ENCODE results near the gene CRTAP.

DNA sequence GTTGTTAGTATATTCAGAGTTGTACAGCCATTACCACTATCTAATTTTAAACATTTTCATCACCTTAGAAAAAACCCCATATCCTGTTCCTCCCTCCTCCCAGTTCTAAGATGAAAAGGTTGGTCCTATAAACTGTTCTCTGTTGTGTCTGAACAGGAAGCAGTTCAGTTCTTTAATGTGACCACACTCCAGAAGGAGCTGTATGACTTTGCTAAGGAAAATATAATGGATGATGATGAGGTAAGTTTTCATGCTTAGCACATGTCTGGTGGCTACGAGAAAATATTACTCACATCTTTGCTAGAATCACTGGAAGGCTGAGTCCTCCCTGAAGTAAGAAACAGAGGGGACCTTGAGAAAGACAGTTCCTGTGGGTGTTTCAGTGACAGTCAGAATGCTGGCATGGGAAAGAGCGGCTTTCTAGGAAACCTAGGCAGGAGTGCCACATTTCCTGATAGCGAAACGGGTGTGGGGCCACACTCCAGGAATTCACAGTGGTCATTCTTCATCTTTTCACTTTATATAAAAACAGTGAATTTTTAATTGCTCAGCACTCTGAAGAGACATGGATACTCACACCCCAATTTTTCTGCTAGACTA is 20.3 kb downstream of the CRTAP start:
- TF ChIP-seq POLR2AphosphoS5 (IDR thresholded peaks at IDR 0.05; ENCODE audit: low read depth), result no peak
- TF ChIP-seq, protein P1, sequence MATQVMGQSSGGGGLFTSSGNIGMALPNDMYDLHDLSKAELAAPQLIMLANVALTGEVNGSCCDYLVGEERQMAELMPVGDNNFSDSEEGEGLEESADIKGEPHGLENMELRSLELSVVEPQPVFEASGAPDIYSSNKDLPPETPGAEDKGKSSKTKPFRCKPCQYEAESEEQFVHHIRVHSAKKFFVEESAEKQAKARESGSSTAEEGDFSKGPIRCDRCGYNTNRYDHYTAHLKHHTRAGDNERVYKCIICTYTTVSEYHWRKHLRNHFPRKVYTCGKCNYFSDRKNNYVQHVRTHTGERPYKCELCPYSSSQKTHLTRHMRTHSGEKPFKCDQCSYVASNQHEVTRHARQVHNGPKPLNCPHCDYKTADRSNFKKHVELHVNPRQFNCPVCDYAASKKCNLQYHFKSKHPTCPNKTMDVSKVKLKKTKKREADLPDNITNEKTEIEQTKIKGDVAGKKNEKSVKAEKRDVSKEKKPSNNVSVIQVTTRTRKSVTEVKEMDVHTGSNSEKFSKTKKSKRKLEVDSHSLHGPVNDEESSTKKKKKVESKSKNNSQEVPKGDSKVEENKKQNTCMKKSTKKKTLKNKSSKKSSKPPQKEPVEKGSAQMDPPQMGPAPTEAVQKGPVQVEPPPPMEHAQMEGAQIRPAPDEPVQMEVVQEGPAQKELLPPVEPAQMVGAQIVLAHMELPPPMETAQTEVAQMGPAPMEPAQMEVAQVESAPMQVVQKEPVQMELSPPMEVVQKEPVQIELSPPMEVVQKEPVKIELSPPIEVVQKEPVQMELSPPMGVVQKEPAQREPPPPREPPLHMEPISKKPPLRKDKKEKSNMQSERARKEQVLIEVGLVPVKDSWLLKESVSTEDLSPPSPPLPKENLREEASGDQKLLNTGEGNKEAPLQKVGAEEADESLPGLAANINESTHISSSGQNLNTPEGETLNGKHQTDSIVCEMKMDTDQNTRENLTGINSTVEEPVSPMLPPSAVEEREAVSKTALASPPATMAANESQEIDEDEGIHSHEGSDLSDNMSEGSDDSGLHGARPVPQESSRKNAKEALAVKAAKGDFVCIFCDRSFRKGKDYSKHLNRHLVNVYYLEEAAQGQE (IDR thresholded peaks at IDR 0.05; ENCODE audit: insufficient replicate concordance, low read depth), result no peak
- TF ChIP-seq, protein P2, sequence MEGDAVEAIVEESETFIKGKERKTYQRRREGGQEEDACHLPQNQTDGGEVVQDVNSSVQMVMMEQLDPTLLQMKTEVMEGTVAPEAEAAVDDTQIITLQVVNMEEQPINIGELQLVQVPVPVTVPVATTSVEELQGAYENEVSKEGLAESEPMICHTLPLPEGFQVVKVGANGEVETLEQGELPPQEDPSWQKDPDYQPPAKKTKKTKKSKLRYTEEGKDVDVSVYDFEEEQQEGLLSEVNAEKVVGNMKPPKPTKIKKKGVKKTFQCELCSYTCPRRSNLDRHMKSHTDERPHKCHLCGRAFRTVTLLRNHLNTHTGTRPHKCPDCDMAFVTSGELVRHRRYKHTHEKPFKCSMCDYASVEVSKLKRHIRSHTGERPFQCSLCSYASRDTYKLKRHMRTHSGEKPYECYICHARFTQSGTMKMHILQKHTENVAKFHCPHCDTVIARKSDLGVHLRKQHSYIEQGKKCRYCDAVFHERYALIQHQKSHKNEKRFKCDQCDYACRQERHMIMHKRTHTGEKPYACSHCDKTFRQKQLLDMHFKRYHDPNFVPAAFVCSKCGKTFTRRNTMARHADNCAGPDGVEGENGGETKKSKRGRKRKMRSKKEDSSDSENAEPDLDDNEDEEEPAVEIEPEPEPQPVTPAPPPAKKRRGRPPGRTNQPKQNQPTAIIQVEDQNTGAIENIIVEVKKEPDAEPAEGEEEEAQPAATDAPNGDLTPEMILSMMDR (IDR thresholded peaks at IDR 0.05; ENCODE audit: insufficient read depth, low read length), result no peak
